PC-9 (cell line): ENCODE data around the gene VAPA. TPM values are rescaled to one million over a fixed set of nuclear protein-coding genes. Genes with fewer than 3 reads are reported as not detected.

Experiments
- BruUV-seq: library from RNA; stranded (reverse); fragments of 400-500 nt; replicated peaks from 2 replicates; lab custom pipeline; 2021; lab: Mats Ljungman, UMichigan
- CTCF ChIA-PET: fragments of 300-600 bp; sonication (Branson Sonifier 250); formaldehyde crosslinking; loops from one replicate; lab custom pipeline; 2022; ENCODE audit warnings: antibody characterized with exemption; lab: Charles Lee
- POLR2A ChIA-PET: fragments of 300-600 bp; sonication (Branson Sonifier 250); formaldehyde crosslinking; loops from one replicate; lab custom pipeline; 2022; ENCODE audit warnings: antibody characterized with exemption; ENCODE audit not compliant: unreplicated experiment; lab: Charles Lee
- DNase-seq, 2 experiments: peaks; one replicate each; pipeline versions ENCODE4 v3.0.0 to v3.0.0-alpha.2; 2015 to 2022; ENCODE audit warnings: mixed read lengths in 1 of 2
- H2AFZ ChIP-seq: fragments of 200-600 bp; sonication (generic); 2 replicates; pipeline ENCODE4 v1.8.1; 2017; ENCODE audit warnings: antibody characterized with exemption
- H3F3A ChIP-seq: fragments of 200-600 bp; sonication (generic); 2 replicates; pipeline ENCODE4 v1.8.1; 2017; ENCODE audit warnings: antibody characterized with exemption, mild to moderate bottlenecking, low read depth; ENCODE audit not compliant: insufficient read depth
- H3K27ac ChIP-seq: fragments of 200-600 bp; sonication (generic); 2 replicates; pipeline ENCODE4 v1.6.1; 2016; ENCODE audit warnings: mixed run types
- H3K27me3 ChIP-seq: fragments of 200-600 bp; sonication (generic); 2 replicates; pipeline ENCODE4 v1.6.1; 2016; ENCODE audit warnings: low read depth, mixed run types; ENCODE audit not compliant: insufficient read depth
- H3K36me3 ChIP-seq: fragments of 200-600 bp; sonication (generic); 2 replicates; pipeline ENCODE4 v1.6.1; 2016; ENCODE audit warnings: low read depth, mixed run types
- H3K4me1 ChIP-seq: fragments of 200-600 bp; sonication (generic); replicated peaks from 2 replicates; pipeline ENCODE4 v1.6.1; 2016; ENCODE audit warnings: mixed run types; ENCODE audit not compliant: insufficient read depth
- H3K4me2 ChIP-seq: fragments of 200-600 bp; sonication (generic); 2 replicates; pipeline ENCODE4 v1.6.1; 2017; ENCODE audit warnings: mixed run types
- H3K4me3 ChIP-seq: fragments of 200-600 bp; sonication (generic); 2 replicates; pipeline ENCODE4 v1.6.1; 2016; ENCODE audit warnings: mixed run types
- H3K79me2 ChIP-seq: fragments of 200-600 bp; sonication (generic); 2 replicates; pipeline ENCODE4 v1.6.1; 2017; ENCODE audit warnings: low read depth, mixed run types
- H3K9me2 ChIP-seq: fragments of 200-600 bp; sonication (generic); 2 replicates; pipeline ENCODE4 v1.8.1; 2017; ENCODE audit warnings: mild to moderate bottlenecking; ENCODE audit not compliant: insufficient read depth
- H3K9me3 ChIP-seq: fragments of 200-600 bp; sonication (generic); 2 replicates; pipeline ENCODE4 v1.8.1; 2016; ENCODE audit warnings: low read depth; ENCODE audit not compliant: insufficient read depth
- H4K20me1 ChIP-seq: fragments of 200-600 bp; sonication (generic); 2 replicates; pipeline ENCODE4 v1.8.1; 2017; ENCODE audit not compliant: insufficient read depth
- EZH2 ChIP-seq: fragments of 200-600 bp; sonication (generic); IDR thresholded peaks from 2 replicates; pipeline ENCODE4 v1.8.0; 2017; ENCODE audit warnings: antibody characterized with exemption, low read depth
- intact Hi-C: fragments of 100-400 bp; cut with micrococcal nuclease; formaldehyde crosslinking; loops from one replicate; pipeline ENCODE4 v1.10.0; 2022; ENCODE audit not compliant: unreplicated experiment
- total RNA-seq: library from RNA; stranded (reverse); gene quantifications from 2 replicates; pipeline ENCODE4 v1.2.3, GENCODE V29; 2021
- TF ChIP-seq, protein P1 (sequence below): fragments of 200-600 bp; sonication (generic); conservative IDR thresholded peaks from 2 replicates; pipeline ENCODE4 v1.6.1; 2017; ENCODE audit warnings: mixed run types, antibody characterized with exemption, mild to moderate bottlenecking, moderate library complexity

VAPA gene
- total RNA-seq, 1 experiment from 2014 or later, result 340 TPM

- Histone ChIP-seq H3K9me3 (no peaks in the 10 kb centered on the region), H3K9me2 (no peaks in the 10 kb centered on the region), H3K36me3 (no peaks in the 10 kb centered on the region), H4K20me1 (no peaks in the 10 kb centered on the region), H3K4me1 (no peaks in the 10 kb centered on the region), H3F3A (no peaks in the 10 kb centered on the region), H3K79me2 (no peaks in the 10 kb centered on the region), H3K27ac (no peak overlapping the region), H3K4me3 (no peak overlapping the region), H3K27me3 (no peaks in the 10 kb centered on the region), H2AFZ (no peak overlapping the region), H3K4me2 (no peak overlapping the region)
- intact Hi-C loops, result no loop called here
- no peak for TF ChIP-seq EZH2
- TF ChIP-seq, protein P1, sequence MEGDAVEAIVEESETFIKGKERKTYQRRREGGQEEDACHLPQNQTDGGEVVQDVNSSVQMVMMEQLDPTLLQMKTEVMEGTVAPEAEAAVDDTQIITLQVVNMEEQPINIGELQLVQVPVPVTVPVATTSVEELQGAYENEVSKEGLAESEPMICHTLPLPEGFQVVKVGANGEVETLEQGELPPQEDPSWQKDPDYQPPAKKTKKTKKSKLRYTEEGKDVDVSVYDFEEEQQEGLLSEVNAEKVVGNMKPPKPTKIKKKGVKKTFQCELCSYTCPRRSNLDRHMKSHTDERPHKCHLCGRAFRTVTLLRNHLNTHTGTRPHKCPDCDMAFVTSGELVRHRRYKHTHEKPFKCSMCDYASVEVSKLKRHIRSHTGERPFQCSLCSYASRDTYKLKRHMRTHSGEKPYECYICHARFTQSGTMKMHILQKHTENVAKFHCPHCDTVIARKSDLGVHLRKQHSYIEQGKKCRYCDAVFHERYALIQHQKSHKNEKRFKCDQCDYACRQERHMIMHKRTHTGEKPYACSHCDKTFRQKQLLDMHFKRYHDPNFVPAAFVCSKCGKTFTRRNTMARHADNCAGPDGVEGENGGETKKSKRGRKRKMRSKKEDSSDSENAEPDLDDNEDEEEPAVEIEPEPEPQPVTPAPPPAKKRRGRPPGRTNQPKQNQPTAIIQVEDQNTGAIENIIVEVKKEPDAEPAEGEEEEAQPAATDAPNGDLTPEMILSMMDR, result no peak
- POLR2A ChIA-PET, result no interaction called here
- no TSS peak for BruUV-seq
- CTCF ChIA-PET, result no interaction called here
- no peak for DNase-seq
Measured at GRCh38 chr18:9982711-9983110, 68.9 kb downstream of the VAPA start.

GRCh38 chr18:9984080-9984479, 70.3 kb downstream of the VAPA start:
- H3K27me3 ChIP-seq, result no peaks in the 10 kb centered on the region
- intact Hi-C loops, result no loop called here

DNA sequence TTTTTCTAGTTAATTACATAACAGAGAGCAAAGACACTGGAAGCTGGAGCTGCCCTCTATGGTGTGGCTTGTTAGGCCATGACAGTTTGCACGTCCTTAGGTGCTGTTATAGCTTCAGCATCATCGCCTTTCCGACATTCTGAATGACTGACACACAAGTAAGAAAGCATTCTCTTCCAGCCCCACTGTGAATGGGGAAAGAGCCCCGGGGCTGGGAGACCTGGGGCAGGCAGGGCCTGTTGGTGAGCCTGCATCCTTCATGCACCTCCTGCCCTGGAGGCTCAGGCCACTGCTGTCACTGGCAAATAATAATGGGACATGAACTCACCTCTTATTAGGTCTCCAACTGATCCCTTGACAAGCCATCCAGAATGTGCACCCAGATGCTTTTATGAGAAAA, 71.8 kb downstream of the VAPA start:
- ChIA-PET POLR2A (no interaction called here), CTCF (no interaction called here)
- no TSS peak for BruUV-seq
- TF ChIP-seq EZH2, result no peak
- TF ChIP-seq, protein P1, result no peak
- no peak overlapping the region for H3K4me3 ChIP-seq
- H3K79me2 ChIP-seq, result no peaks in the 10 kb centered on the region
- DNase-seq, result no peak
- H3F3A ChIP-seq, result no peaks in the 10 kb centered on the region
- H2AFZ ChIP-seq, result no peak overlapping the region
- H3K27me3 ChIP-seq, result no peaks in the 10 kb centered on the region
- no peaks in the 10 kb centered on the region for H3K9me3 ChIP-seq
- H3K27ac ChIP-seq, result no peak overlapping the region
- intact Hi-C loops, result no loop called here
- no peaks in the 10 kb centered on the region for H4K20me1 ChIP-seq
- H3K9me2 ChIP-seq, result no peaks in the 10 kb centered on the region
- no peaks in the 10 kb centered on the region for H3K4me1 ChIP-seq
- no peaks in the 10 kb centered on the region for H3K36me3 ChIP-seq
- no peak overlapping the region for H3K4me2 ChIP-seq

More at GRCh38 chr18:9984080-9984479, 70.3 kb downstream of the VAPA start:
- no peaks in the 10 kb centered on the region for H3K36me3 ChIP-seq
- no peaks in the 10 kb centered on the region for H3K79me2 ChIP-seq
- CTCF ChIA-PET, result no interaction called here
- H3K4me1 ChIP-seq, result no peaks in the 10 kb centered on the region
- no peak overlapping the region for H3K4me3 ChIP-seq
- POLR2A ChIA-PET, result no interaction called here
- no peaks in the 10 kb centered on the region for H4K20me1 ChIP-seq
- no peak overlapping the region for H2AFZ ChIP-seq
- H3K9me3 ChIP-seq, result no peaks in the 10 kb centered on the region
- no peaks in the 10 kb centered on the region for H3F3A ChIP-seq
- H3K9me2 ChIP-seq, result no peaks in the 10 kb centered on the region
- no peak overlapping the region for H3K27ac ChIP-seq
- no peak overlapping the region for H3K4me2 ChIP-seq
- no TSS peak for BruUV-seq
- TF ChIP-seq, protein P1, result no peak
- TF ChIP-seq EZH2, result no peak
- no peak for DNase-seq
